OCI-LY7 (cell line): ENCODE measurements around the gene TRIM74.
"Not testable (repeated sequence)": the region's sequence is repeated elsewhere in the genome, so short reads cannot be mapped to it uniquely, and the experiment has no call there.

ENCODE experiments used
- CTCF ChIP-seq: fragments of 200-600 bp; sonication (generic); conservative IDR thresholded peaks from 2 replicates; pipeline ENCODE4 v1.5.1; 2014; ENCODE audit warnings: mild to moderate bottlenecking, antibody characterized with exemption, low read length, moderate library complexity, mixed read lengths
- EZH2phosphoT487 ChIP-seq: fragments of 200-600 bp; sonication (generic); IDR thresholded peaks from 2 replicates; pipeline ENCODE4 v1.6.1; 2018; ENCODE audit warnings: low read depth, borderline replicate concordance, mild to moderate bottlenecking, mixed run types, antibody characterized with exemption, low read length, moderate library complexity, mixed read lengths

GRCh38 chr7:72961346-72961650 is 8.0 kb downstream of the TRIM74 start:
- not testable (repeated sequence) for TF ChIP-seq CTCF, EZH2phosphoT487
